GM21515 (cell line): ENCODE measurements around the gene ATP8A1.

Experiments
- ATAC-seq: cut with Tn5 transposase; IDR thresholded peaks from one replicate; pipeline ENCODE4 v1.9.1; 2021; ENCODE audit not compliant: unreplicated experiment

The ATP8A1 gene

GRCh38 chr4:42574870-42575430 lies 82.0 kb downstream of the ATP8A1 start:
- no peak for ATAC-seq

GRCh38 chr4:42573249-42573648 lies 83.7 kb downstream of the ATP8A1 start:
- ATAC-seq: no peak

GRCh38 chr4:42570221-42570620 lies 86.7 kb downstream of the ATP8A1 start:
- no peak for ATAC-seq

- ATAC-seq: peak; percentile 92
Observed at GRCh38 chr4:42568610-42569207, 88.2 kb downstream of the ATP8A1 start.

- no peak for ATAC-seq
Observed at GRCh38 chr4:42566835-42567234, 90.1 kb downstream of the ATP8A1 start.

GRCh38 chr4:42562016-42562415 lies 94.9 kb downstream of the ATP8A1 start:
- no peak for ATAC-seq

- no peak for ATAC-seq
Observed at GRCh38 chr4:42561031-42561430, 95.9 kb downstream of the ATP8A1 start.

- ATAC-seq: no peak
Observed at GRCh38 chr4:42560467-42560861, 96.4 kb downstream of the ATP8A1 start.

GRCh38 chr4:42558156-42558555 lies 98.7 kb downstream of the ATP8A1 start:
- ATAC-seq: no peak

GRCh38 chr4:42555828-42556227 lies 101.1 kb downstream of the ATP8A1 start:
- ATAC-seq: no peak

GRCh38 chr4:42554072-42554471 lies 102.8 kb downstream of the ATP8A1 start:
- no peak for ATAC-seq

- no peak for ATAC-seq
Observed at GRCh38 chr4:42549896-42550295, 107.0 kb downstream of the ATP8A1 start.

- ATAC-seq: no peak
Observed at GRCh38 chr4:42547805-42548204, 109.1 kb downstream of the ATP8A1 start.

GRCh38 chr4:42543762-42544161 lies 113.1 kb downstream of the ATP8A1 start:
- no peak for ATAC-seq

- ATAC-seq: no peak
Observed at GRCh38 chr4:42543126-42543525, 113.8 kb downstream of the ATP8A1 start.

- no peak for ATAC-seq
Observed at GRCh38 chr4:42541647-42542046, 115.3 kb downstream of the ATP8A1 start.

GRCh38 chr4:42533042-42533441 lies 123.9 kb downstream of the ATP8A1 start:
- no peak for ATAC-seq

GRCh38 chr4:42531341-42532030 lies 125.4 kb downstream of the ATP8A1 start:
- no peak for ATAC-seq

GRCh38 chr4:42523066-42523718 lies 133.7 kb downstream of the ATP8A1 start:
- ATAC-seq: no peak

GRCh38 chr4:42519803-42520417 lies 137.0 kb downstream of the ATP8A1 start:
- ATAC-seq: peak; percentile 57

GRCh38 chr4:42515156-42515884 lies 141.6 kb downstream of the ATP8A1 start:
- no peak for ATAC-seq
